Measurements from ENCODE around the gene SPDYE16.
"Not testable (repeated sequence)": the region's sequence is repeated elsewhere in the genome, so short reads cannot be mapped to it uniquely, and the experiment has no call there.

SPDYE16 gene

DNA sequence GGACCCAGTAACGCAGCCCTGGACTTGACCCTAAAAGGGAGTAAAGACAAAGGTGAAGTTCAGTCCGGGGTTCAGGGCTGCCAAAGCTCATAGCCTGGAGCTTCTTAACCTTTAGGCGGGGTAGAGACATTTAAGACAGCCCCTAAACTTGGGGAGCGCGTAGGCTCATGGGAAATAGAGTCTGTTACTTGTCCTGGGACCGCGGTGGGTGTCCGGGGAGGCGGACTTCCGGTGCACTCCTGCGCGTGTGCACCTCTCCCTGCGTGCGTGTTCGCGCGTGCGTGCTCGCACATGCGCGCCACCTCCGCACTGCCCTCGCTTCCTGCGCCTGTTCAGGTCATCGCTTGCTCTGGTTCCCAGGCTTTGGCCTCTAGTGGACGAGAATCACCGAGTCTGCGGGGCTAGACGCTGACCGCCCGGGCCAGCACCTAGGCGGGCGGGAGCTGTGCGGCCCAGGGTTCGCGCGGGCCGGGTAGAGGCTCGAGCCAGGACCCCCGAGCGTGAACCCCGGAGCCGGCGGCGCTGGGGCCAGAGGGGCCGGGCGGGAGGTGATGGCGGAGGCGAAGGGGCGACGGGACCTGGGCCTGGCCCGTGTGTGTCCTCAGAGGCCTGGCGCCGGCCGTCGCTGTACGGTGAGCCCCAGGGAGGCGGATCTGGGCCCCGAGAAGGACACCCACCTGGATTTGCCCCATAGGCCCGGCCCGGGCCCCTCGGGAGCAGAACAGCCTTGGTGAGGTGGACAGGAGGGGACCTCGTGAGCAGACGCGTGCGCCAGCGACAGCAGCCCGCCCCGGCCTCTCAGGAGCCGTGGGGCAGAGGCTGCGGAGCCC is 6.1 kb upstream of the SPDYE16 start:
- DNase-seq = peak; percentile 94

DNA sequence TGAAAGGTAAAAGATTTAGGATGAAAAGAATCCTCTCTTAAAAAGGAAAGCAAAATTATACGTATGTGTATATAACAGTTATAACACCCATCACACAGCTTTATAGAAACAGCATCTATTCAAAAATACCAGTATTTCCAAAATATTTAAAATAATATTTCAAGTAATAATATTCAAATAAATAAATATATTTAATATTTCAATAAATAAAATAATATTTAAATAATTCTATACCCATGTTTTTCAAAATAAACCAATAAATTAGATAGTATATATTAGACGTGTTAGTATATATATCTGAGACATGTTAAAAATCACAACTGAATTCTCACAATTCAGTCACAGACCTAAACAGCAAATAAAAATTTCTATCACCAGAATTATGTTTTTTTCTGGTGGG is 11.5 kb downstream of the SPDYE16 start:
- DNase-seq = not testable (repeated sequence)

DNA sequence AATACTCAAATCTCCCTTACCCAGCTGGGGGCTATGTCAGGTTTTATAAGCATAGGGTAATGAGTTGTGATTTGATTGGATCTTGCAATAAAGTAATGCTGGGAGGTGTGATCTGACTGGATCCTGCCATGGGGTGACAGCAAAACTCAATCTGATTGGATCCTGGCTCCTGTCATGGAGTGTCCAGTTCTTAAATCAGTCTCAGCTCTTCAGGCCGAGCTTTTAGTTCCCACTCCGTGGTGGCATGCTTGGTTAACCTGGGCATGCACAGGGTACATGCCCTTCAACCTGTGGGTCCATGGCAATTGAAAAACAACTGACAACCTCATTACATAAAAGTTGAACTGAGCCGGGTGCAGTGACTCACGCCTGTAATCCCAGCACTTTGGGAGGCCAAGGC is 16.9 kb downstream of the SPDYE16 start:
- not testable (repeated sequence) for DNase-seq

DNA sequence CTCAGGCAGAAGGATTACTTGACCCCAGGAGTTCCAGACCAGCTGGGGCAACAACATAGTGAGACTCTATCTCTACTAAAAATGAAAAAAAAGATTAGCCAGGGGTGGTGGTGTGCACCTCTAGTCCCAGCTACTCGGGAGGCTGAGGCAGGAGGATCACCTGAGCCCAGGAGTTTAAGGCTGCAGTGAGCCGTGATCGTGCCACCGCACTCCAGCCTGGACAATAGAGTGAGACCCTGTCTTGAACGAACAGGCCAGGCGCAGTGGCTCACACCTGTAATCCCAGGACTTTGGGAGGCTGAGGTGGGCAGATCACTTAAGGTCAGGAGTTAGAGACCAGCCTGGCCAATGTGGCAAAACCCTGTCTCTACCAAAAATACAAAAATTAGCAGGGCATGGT is 26.2 kb downstream of the SPDYE16 start:
- DNase-seq = not testable (repeated sequence)

DNA sequence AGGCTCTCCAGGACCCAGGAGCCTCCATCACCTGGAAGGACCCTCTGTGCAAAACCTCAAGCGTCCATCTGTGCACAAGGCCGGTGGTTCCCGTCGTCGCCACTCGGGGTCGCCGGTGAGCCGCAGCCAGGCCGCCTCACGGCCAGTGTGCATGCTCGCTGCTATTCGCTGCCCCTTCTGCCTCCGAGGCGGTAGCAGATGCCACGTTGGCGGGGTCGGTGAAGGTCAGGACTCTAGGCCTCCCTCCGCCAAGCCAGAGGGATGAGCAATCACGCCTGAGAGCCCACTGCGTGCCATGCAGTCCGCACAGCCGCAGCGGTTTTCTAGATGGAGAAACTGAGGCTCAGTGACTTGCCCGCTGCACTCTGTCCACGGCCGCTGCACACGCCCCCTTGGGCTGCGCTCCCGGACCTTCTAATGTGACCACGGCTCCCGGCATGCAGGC is 27.1 kb downstream of the SPDYE16 start:
- peak; percentile 42 for DNase-seq

DNA sequence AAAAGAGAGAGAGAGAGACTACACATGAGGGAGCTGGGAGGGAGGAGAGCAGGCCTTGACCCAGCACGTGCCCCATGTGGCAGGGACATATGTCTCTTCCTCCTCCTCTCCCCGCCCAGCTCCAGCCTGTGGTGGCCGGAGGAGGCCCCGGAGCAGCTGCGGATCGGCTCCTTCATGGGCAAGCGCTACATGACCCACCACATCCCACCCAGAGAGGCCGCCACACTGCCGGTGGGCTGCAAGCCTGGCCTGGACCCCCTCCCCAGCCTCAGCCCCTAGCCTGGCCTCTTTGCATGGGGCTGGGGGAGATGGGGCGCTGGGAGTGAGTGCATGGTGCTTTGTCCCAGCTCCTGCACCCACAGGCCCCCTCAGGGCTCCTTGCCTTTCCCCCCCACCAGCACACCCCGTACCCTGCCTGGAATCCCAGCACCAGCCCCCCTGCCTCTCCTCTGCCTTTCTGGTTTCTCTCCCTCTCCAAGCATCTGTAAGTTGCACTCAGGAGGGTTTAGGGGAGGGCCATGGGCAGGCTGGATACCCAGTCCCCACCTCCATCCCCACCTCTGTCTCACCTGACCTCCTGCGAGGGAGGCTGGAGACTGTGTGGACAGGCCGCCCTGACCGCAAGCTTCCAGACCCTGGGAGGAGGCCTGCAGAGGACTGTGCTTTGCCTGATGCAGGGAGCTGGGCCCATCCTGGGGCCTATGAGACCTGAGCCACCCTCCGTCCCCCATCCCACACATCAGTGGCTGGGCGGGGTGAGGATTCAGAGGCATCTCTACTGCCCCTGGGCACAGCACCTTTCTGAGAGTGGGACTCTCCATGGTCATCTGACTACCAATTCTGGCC is 27.9 kb downstream of the SPDYE16 start:
- no peak for DNase-seq

DNA sequence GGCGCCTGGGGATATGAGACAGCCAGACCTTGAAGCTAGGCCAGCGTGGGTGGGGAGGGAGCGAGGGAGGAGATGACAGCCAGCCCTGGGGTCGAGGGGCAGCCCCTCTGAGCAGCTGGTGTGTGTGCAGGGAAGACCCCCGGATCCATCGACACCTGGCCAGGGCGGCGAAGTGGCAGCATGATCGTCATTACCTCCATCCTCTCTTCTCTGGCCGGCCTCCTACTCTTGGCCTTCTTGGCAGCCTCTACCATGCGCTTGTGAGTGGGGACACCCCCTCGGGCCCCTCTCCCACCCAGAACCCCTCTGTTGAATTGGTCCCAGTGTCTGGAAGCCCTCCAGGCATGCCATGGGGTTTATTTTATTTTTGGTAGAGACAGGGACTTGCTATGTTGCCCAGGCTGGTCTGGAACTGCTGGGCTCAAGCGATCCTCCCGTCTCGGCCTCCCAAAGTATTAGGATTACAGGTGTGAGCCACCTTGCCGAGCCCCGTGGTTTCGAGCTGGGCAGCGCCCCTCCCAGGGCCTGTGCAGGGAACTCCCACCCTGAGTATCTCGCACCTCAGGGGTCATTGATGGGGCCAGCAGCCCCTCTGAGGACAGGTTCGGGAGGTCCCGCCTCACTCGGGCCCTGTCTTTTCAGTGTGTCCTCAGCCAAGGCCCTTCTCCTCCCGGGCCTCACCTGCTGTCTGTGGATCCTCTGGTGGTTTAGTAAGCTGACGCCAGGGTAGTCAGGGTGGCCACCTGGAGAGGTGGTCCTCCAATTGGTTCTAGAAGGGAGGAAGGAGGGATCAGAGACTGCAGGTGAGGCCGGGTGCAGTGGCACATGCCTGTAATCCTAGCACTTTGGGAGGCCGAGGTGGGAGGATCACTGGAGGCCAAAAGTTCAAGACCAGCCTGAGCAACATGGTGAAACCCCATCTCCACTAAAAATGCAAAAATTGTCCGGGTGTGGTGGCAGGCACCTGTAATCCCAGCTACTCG is 29.0 kb downstream of the SPDYE16 start:
- DNase-seq = no peak

DNA sequence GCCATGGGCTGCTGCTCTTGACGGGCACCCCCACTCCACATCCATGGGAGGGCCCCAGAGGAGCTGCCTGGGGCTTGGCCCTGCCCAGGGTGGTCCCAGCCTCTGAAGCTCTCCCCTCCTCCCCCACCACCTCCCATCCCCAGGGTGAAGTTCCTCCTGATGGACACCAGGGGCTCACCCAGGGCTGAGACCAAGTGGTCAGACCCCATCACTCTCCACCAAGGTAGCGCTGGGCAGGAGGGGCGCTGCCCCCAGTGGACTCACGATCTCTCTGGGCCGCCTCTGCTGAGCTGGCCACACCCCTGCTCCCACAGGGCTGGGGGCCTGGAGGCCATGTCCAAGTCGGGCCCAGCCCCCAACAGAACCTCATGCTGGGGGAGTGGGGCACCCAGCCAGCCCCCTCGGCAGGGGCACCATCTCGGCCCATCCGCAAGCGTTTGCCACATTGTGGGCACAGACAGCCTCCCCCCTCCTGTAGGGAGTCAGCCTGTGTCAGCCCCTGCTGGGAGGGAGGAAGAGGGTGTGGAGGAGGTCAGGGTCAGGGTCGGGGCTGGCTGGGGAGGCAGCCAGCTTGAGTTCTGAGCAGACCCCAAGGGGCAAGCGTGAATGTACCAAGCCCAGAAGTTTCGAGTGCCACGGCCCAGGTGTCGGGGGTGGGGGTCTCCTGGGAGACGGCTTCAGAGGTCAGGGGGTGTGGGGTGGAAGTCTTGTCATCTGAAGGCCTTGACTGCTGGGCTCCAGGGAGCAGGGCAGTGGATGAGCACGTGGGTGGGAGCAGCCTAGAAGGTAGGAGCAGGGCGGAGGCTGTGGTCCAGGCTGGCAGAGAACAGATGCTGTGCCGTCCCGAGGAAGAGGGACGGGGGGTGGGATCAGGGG is 29.9 kb downstream of the SPDYE16 start:
- DNase-seq = no peak

DNA sequence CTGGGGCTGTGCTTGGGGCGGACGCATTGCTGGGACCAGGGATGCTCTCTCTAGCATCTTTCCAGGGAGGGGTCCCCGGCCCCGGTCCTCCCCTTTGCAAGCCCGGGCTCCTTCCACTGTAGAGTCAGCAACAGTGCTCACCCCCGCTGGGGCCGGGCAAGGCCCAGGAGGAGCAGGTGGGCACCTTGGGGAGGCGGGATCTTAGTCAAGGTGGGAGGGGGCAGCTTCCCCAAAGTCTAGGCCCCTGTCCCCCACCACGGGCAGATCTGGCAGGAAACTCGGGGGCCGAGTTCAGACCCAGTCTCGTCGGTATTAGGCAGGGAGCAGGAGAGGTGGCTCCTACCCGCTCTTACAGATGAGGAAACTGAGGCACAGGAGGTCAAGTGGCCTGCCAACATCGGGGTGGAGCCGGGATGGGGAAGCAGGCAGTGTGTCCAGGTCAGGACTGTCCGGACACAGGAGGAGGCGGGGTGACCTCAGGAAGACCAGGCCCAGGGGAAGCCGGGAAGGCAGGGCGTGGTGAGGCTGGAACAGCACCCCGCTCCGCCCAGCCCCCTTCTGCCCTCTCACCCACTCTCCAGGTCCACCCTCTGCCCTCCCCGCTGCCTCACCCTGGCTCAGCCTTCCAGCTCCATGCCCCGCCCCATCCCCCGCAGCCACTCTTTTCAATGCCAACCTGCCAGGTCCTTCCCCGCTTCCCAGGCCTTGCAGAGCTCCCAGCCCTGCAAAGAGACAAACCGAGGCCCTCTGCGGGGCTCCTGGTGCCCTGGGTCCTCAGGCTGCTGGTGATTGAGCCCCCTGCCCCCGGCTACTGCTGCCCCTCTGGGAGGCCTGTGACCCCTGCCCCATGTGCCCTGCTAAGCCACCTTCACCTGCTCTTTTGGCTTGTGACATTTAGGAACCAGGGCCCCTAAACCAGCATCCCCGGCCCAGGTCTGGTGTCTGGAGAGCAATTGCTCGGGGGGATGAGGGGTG is 30.9 kb downstream of the SPDYE16 start:
- DNase-seq = not testable (repeated sequence)

DNA sequence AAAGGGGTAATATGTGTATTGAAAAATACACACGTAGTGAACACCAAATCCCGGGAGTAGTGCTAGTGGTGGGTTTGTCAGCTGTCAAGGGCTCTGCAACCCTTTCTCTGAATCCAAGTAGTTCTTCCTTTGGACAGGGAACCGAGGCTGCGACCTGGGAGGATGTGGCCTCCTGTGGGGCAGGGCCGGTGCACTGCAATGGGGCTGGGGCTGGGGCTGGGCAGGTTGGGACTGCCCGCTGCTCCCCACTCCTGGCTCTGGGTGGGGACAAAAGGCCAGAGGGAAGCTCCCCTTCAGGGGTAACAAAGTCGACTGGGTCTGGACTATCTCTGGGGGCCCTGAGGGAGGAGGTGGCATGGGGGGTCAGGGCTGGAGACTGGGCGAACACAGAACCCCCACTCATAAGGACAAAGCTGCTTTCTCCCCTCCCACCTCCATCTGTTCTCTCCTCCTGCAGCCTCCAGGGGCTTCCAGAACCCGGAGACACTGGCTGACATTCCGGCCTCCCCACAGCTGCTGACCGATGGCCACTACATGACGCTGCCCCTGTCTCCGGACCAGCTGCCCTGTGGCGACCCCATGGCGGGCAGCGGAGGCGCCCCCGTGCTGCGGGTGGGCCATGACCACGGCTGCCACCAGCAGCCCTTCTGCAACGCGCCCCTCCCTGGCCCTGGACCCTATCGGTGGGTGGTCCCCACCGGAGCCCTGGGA is 31.7 kb downstream of the SPDYE16 start:
- not testable (repeated sequence) for DNase-seq

DNA sequence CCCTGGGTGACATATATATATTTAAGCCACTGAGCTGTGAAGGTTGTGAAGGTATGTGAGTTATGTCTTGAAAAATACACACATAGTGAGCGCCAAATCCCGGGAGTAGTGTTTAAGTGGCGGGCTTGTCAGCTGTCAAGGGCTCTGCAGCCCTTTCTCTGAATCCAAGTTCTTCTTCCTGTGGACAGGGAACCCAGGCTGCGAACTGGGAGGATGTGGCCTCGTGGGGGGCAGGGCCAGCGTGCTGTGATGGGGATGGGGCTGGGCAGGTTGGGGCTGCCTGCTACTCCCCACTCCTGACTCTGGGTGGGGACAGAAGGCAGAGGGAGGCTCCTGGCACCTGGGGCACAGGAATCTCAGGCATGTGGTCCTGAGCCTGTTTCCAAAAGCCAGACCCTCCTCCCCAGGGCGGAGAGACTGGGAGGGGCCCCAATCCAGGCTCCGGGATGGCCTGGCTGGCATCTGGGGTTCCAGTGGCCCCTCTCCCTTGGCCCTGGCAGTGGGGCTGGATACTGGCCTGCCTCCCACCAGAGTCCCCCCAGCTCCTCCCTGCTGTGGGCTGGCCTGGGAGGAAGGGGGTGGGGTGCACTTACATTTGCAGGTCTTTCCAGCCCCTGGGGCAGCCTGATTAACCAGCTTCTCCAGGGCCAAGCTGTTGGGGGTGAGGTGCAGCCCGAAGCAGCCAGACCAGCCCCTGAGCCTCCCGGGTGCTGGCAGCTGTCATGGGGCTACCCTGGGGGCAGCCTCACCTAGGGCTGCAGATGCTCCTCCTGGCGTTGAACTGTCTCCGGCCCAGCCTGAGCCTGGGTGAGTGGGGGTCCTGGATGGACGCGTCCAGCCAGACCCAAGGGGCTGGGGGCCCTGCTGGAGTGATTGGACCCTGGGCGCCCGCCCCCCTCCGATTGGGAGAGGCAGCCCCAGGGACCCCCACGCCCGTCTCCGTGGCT is 32.9 kb downstream of the SPDYE16 start, which contains the start of gene UPK3B:
Gene UPK3B (plus strand): TSS at position 622 of the 947 bp plus-strand sequence. CDS start 101 bp downstream, at position 723.
- DNase-seq = no peak

DNA sequence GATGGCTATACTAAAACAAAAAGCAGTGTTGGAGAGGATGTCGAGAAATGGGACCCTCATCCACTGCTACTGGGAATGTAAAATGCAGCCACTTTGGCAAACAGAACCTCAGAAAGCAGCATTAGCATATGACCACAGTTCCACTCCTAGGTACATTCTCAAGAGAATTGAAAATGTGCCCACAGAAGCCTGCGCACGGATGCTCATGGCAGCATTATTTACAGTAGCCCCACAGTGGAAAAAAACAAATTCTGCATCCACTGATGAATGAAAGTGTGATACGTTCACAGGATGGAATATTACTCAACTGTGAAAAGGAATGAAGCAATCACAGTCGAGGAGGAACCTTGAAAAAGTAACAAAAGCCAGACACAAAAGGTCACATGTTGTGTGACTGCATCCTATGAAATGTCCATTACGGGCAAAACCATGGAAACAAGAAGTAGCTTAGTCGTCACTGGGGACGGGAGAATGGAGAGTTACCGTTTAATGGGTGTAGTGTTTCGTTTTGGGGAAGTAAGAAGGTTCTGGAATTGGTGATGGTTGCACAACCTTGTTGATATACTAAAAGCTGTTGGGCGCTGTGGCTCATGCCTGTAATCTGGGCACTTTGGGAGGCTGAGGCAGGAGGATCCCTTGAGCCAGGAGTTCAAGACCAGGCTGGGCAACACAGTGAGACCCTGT is 35.2 kb downstream of the SPDYE16 start:
- DNase-seq = no peak

DNA sequence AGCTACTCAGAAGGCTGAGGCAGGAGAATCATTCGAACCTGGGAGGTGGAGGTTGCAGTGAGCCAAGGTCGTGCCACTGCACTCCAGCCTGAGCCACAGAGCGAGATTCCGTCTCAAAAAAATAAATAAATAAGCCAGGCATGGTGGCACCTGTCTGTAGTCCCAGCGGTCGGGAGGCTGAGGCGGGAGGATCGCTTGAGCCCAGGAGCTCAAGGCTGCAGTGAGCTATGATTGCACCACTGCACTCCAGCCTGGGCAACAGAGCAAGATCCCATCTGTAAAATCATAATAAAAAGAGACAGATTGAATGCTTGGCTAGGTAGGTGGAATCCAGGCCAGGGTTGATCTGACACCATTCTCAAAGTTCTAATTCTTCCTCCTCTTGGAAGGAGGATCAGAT is 36.5 kb downstream of the SPDYE16 start:
- DNase-seq = not testable (repeated sequence)

DNA sequence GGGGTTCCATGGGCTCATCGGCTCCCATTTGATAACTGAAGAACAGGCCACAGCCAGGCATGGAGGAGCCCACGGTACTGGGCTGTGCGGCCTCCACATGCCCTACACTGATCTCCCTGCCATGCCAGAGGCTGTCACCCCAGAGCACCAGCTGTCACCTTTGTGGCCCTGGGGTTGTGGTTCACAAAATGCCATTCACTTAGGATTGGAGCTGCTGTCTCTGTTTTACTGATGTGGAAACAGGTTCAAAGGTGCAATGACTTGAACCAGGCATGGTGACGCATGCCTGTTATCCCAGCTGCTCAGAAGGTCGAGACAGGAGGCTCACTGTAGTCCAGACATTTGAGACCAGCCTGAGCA is 37.0 kb downstream of the SPDYE16 start:
- DNase-seq = no peak

DNA sequence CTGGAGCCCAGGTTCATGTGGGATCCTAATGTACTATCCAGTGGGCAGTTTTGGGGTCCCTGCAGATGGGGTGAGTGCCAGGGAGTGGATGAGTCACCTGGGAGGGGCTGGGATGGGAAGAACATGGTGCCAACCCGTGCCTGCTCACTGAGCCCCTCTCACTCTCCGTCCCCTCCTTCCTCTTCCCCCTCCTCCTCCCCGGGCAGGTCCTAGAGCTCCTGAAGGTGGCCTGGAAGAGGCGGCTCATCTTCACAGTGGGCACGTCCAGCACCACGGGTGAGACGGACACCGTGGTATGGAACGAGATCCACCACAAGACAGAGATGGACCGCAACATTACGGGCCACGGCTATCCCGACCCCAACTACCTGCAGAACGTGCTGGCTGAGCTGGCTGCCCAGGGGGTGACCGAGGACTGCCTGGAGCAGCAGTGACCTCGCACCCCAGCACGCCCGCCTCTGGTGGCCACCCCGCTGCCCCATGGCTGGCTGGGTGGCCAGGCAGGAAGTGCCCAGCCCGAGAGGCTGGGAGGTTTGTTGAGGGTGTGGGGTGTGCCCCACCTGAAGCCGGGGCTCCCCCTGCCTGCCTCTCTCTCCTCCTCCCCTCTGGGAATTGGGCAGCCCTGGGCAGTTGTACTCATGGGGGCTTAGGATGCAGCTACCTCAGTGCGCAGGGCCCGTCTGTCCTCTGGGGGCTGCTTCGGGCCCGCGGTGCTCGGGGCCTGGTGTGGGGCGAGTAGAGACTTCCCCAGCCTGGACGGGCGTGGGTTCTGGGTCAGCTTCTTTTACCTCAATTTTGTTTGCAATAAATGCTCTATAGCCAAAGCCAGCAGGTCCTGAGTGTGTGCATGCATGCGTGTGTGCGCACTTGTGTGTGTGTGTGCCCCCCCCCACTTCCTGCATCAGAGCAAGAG is 37.7 kb downstream of the SPDYE16 start:
- DNase-seq = no peak

DNA sequence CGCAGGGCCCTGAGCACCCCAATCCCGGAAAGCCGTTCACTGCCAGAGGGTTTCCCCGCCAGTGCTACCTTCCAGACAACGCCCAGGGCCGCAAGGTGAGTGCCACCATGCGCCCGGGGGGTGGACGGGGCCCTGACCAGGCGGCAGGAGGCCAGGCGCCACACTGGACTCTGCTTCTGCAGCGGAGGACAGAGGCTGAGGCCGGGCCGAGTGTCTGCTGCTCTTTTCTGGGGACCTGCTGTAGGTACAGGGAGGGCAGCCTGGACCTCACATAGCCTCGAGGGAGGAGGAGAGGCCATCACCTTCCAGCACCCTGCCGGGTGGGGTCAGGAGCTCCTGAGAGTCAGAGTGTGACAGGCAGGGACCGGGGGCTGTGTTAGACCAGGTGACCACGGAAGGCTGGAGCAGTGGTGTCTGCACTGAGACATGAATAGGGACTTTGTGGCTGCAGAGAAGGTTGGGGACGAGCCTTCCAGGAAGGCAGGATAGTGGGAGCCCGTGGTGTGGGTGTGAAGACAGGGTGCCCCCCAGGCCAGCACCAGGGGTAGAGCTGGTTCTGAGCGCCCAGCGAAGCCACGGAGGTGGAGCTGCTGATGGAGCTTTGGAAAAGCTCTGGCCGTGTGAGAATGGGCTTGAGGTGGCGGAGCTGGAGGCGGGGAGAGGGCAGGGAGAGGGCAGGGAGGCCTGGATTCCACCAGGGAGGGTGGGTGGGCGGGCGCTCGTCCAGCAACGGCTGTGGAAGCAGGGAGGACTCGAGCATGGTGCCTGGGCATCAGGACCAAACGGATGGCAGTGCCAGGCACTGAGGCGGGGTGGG is 38.5 kb downstream of the SPDYE16 start:
- DNase-seq = not testable (repeated sequence)

Measured in stimulated activated CD4-positive, alpha-beta T cell treated with anti-CD3 and anti-CD28 coated beads, Interleukin-4, amount 100 ng/mL, for 24 hours (primary cell).